ENCODE data around the gene LRRC37A. TPM values are rescaled to one million over a fixed set of nuclear protein-coding genes. Genes with fewer than 3 reads are reported as not detected.
"Not testable (repeated sequence)": the region's sequence is repeated elsewhere in the genome, so short reads cannot be mapped to it uniquely, and the experiment has no call there.

LRRC37A gene
- total RNA-seq, 4 donors from 2014 or later: 0.85 to 3.4 (median 1.7) TPM

GRCh38 chr17:46274238-46274637, 20.7 kb upstream of the LRRC37A start:
- no peak for TF ChIP-seq CTCF (IDR thresholded peaks at IDR 0.05; ENCODE audit: low read depth)

- not testable (repeated sequence) for TF ChIP-seq CTCF (IDR thresholded peaks at IDR 0.05; ENCODE audit: low read depth)
Observed at GRCh38 chr17:46361755-46362154, 66.8 kb downstream of the LRRC37A start, which contains the start of gene ARL17B. ARL17B (minus strand) TSS chr17:46361766; CDS start chr17:46358397, 3,369 bp downstream.

Small RNAs within 50 kb of the gene (small RNA-seq; reads per million reads assigned to genes)
- not detected for gene RN7SL656P

Other genes starting within 250 kb of the LRRC37A start
- gene KANSL1, start 101.7 kb upstream of the LRRC37A start, total RNA-seq: 100 to 1,000 TPM in 1 of 4 donors, 10 to 100 TPM in 3; 71.1 to 128 (median 74.8) TPM
- gene ARL17B, start 66.6 kb downstream of the LRRC37A start, total RNA-seq: 10 to 100 TPM; 11.7 to 21.8 (median 14.1) TPM
- 10 to 100 TPM in 2 of 4 donors, 1 to 10 TPM in 2; 8.6 to 16.0 (median 10.8) TPM for gene LRRC37A2, start 217.3 kb downstream of the LRRC37A start, total RNA-seq

All from subcutaneous adipose tissue (tissue), 4 donors.